22Rv1 (cell line): ENCODE results near the gene C3orf20.

ENCODE experiments used
- ZFX ChIP-seq: fragments of 450-650 bp; IDR thresholded peaks from 2 replicates; pipeline ENCODE4 v1.6.1; 2017; ENCODE audit warnings: antibody characterized with exemption, borderline replicate concordance
- TF ChIP-seq, protein P1 (sequence below): fragments of 450-650 bp; IDR thresholded peaks from 2 replicates; pipeline ENCODE4 v1.5.1; 2017; ENCODE audit warnings: mild to moderate bottlenecking

DNA sequence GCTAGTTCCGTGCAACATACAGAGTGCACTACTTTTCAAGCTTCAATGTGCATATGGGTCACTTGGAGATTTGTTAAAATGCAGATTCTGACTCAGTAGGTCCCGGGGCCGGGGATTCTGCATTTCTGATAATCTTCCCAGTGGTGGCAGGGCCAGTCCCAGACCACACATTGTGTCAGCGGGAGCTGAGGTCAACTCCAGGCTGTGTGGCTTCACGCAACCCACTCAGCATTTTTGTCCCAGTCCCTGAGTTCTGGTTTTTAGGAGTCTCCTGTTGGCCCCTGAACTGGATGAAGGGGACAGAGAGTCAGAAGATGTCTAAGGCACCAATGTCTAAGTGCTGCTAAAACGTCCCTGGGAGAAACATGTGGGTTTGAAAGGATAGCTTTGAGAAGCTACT, 49.5 kb upstream of the C3orf20 start:
- TF ChIP-seq, protein P1, sequence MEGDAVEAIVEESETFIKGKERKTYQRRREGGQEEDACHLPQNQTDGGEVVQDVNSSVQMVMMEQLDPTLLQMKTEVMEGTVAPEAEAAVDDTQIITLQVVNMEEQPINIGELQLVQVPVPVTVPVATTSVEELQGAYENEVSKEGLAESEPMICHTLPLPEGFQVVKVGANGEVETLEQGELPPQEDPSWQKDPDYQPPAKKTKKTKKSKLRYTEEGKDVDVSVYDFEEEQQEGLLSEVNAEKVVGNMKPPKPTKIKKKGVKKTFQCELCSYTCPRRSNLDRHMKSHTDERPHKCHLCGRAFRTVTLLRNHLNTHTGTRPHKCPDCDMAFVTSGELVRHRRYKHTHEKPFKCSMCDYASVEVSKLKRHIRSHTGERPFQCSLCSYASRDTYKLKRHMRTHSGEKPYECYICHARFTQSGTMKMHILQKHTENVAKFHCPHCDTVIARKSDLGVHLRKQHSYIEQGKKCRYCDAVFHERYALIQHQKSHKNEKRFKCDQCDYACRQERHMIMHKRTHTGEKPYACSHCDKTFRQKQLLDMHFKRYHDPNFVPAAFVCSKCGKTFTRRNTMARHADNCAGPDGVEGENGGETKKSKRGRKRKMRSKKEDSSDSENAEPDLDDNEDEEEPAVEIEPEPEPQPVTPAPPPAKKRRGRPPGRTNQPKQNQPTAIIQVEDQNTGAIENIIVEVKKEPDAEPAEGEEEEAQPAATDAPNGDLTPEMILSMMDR: no peak
- no peak for TF ChIP-seq ZFX
